OCI-LY7 (cell line): ENCODE results near the gene CEP20. TPM values are rescaled to one million over a fixed set of nuclear protein-coding genes. Genes with fewer than 3 reads are reported as not detected.

Experiments
- BruUV-seq: library from RNA; stranded (reverse); fragments of 400-500 nt; replicated peaks from 2 replicates; lab custom pipeline; 2021; lab: Mats Ljungman, UMichigan
- CTCF ChIA-PET: fragments of 300-600 bp; sonication (Branson Sonifier 250); formaldehyde crosslinking; loops from one replicate; lab custom pipeline; 2022; ENCODE audit warnings: antibody characterized with exemption; ENCODE audit not compliant: unreplicated experiment; lab: Charles Lee
- POLR2A ChIA-PET: fragments of 300-600 bp; sonication (Branson Sonifier 250); formaldehyde crosslinking; loops from one replicate; lab custom pipeline; 2022; ENCODE audit warnings: antibody characterized with exemption; lab: Charles Lee
- DNase-seq: peaks from one replicate; pipeline ENCODE4 v3.0.0-alpha.2; 2015; ENCODE audit warnings: low spot score
- H2AFZ ChIP-seq: fragments of 200-600 bp; sonication (generic), shearing (Covaris generic); 2 replicates; pipeline ENCODE4 v1.6.1; 2014; ENCODE audit warnings: mild to moderate bottlenecking, antibody characterized with exemption, low read length, moderate library complexity
- H3K27ac ChIP-seq: fragments of 200-600 bp; sonication (generic); 2 replicates; pipeline ENCODE4 v1.5.1; 2014; ENCODE audit warnings: mixed run types, low read depth, mild to moderate bottlenecking, moderate library complexity, low read length, inconsistent platforms; ENCODE audit not compliant: poor library complexity, severe bottlenecking
- H3K36me3 ChIP-seq: fragments of 200-600 bp; sonication (generic); 2 replicates; pipeline ENCODE4 v1.6.1; 2014; ENCODE audit warnings: mild to moderate bottlenecking, antibody characterized with exemption, low read length, moderate library complexity, mixed read lengths; ENCODE audit not compliant: insufficient read depth
- H3K4me1 ChIP-seq: fragments of 200-600 bp; sonication (generic); 2 replicates; pipeline ENCODE4 v1.5.1; 2014; ENCODE audit warnings: mild to moderate bottlenecking, low read length; ENCODE audit not compliant: insufficient read depth, poor library complexity, severe bottlenecking
- H3K4me2 ChIP-seq: fragments of 200-600 bp; sonication (generic); 2 replicates; pipeline ENCODE4 v1.6.1; 2014; ENCODE audit warnings: mild to moderate bottlenecking, low read length
- H3K4me3 ChIP-seq: fragments of 200-600 bp; sonication (generic); 2 replicates; pipeline ENCODE4 v1.5.1; 2014; ENCODE audit warnings: mild to moderate bottlenecking, low read depth, low read length; ENCODE audit not compliant: poor library complexity, severe bottlenecking
- H3K79me2 ChIP-seq: fragments of 200-600 bp; sonication (generic); 2 replicates; pipeline ENCODE4 v1.6.1; 2016; ENCODE audit warnings: low read depth, mild to moderate bottlenecking, low read length, moderate library complexity, mixed read lengths; ENCODE audit not compliant: insufficient read depth
- H3K9me2 ChIP-seq: fragments of 200-600 bp; sonication (generic); 2 replicates; pipeline ENCODE4 v1.6.1; 2016; ENCODE audit warnings: mild to moderate bottlenecking, low read length, mixed read lengths; ENCODE audit not compliant: insufficient read depth
- H3K9me3 ChIP-seq: fragments of 200-600 bp; sonication (generic); 2 replicates; pipeline ENCODE4 v1.6.1; 2014; ENCODE audit warnings: mild to moderate bottlenecking, mixed run types, low read length, mixed read lengths
- H4K20me1 ChIP-seq: fragments of 200-600 bp; sonication (generic); 2 replicates; pipeline ENCODE4 v1.6.1; 2014; ENCODE audit warnings: mild to moderate bottlenecking, antibody characterized with exemption, low read length, moderate library complexity, mixed read lengths; ENCODE audit not compliant: insufficient read depth
- EZH2phosphoT487 ChIP-seq: fragments of 200-600 bp; sonication (generic); IDR thresholded peaks from 2 replicates; pipeline ENCODE4 v1.6.1; 2018; ENCODE audit warnings: low read depth, borderline replicate concordance, mild to moderate bottlenecking, mixed run types, antibody characterized with exemption, low read length, moderate library complexity, mixed read lengths
- intact Hi-C: fragments of 100-400 bp; cut with micrococcal nuclease; formaldehyde crosslinking; loops from one replicate; pipeline ENCODE4 v1.10.0; 2022; ENCODE audit not compliant: unreplicated experiment
- total RNA-seq, 2 experiments: library from RNA; depleted of rRNA in 1 of 2; stranded (reverse); fragments of >200 nt in 1 of 2; shearing (Covaris generic) in 1 of 2; gene quantifications; 2 replicates each; pipeline ENCODE4 v1.2.3, GENCODE V29; 2014 to 2022
- TF ChIP-seq, protein P1 (sequence below): fragments of 200-600 bp; sonication (generic); conservative IDR thresholded peaks from 2 replicates; pipeline ENCODE4 v1.5.1; 2014; ENCODE audit warnings: mild to moderate bottlenecking, antibody characterized with exemption, low read length, moderate library complexity, mixed read lengths

The CEP20 gene
- total RNA-seq, 2 experiments from 2014 or later, result 36.6 to 62.8 TPM

DNA sequence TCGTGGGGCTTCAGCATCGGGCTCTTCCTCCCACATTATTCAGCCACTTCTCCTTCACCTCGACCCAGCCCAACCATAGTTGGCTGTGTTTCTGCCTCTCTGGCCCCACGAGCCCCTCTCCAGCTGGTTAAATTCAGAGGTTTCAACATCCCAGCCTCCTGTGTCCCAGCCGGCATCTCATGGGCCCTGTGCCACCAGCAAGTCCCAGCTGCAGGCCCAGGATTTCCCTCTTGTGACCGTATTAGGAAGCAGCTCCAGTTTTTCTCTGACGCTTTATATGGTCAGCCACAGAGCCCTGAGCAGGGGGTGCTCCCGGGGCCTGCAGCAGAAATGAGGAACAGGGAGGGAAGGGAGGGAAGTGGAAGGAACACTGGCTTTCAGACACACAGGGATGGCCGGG is 58.9 kb downstream of the CEP20 start:
- no TSS peak for BruUV-seq
- H3K9me3 ChIP-seq, result no peaks in the 10 kb centered on the region
- no peaks in the 10 kb centered on the region for H3K9me2 ChIP-seq
- no peaks in the 10 kb centered on the region; the same call in 1 of the 2 replicates for H3K36me3 ChIP-seq
- H3K4me1 ChIP-seq, result peaks cover 16% of the 10 kb centered on the region
- ChIA-PET POLR2A (interaction anchor here (0.6 kb wide), 1 partner anchor 97 kb away, joined by 3 read pairs; no protein-coding TSS in a partner anchor), CTCF (no interaction called here)
- H4K20me1 ChIP-seq, result no peaks in the 10 kb centered on the region
- TF ChIP-seq, protein P1, sequence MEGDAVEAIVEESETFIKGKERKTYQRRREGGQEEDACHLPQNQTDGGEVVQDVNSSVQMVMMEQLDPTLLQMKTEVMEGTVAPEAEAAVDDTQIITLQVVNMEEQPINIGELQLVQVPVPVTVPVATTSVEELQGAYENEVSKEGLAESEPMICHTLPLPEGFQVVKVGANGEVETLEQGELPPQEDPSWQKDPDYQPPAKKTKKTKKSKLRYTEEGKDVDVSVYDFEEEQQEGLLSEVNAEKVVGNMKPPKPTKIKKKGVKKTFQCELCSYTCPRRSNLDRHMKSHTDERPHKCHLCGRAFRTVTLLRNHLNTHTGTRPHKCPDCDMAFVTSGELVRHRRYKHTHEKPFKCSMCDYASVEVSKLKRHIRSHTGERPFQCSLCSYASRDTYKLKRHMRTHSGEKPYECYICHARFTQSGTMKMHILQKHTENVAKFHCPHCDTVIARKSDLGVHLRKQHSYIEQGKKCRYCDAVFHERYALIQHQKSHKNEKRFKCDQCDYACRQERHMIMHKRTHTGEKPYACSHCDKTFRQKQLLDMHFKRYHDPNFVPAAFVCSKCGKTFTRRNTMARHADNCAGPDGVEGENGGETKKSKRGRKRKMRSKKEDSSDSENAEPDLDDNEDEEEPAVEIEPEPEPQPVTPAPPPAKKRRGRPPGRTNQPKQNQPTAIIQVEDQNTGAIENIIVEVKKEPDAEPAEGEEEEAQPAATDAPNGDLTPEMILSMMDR, result no peak
- TF ChIP-seq EZH2phosphoT487, result no peak
- no peak overlapping the region for H3K4me3 ChIP-seq
- H3K79me2 ChIP-seq, result no peaks in the 10 kb centered on the region
- no peak overlapping the region for H3K4me2 ChIP-seq
- intact Hi-C loops, result no loop called here
- no peak overlapping the region for H2AFZ ChIP-seq
- DNase-seq, result no peak
- H3K27ac ChIP-seq, result no peak overlapping the region

- BruUV-seq, result no TSS peak
- Histone ChIP-seq H2AFZ (no peak overlapping the region), H3K79me2 (no peaks in the 10 kb centered on the region), H3K36me3 (peaks cover 3% of the 10 kb centered on the region), H3K27ac (no peak overlapping the region), H4K20me1 (no peaks in the 10 kb centered on the region), H3K9me2 (no peaks in the 10 kb centered on the region), H3K9me3 (no peaks in the 10 kb centered on the region), H3K4me3 (no peak overlapping the region), H3K4me1 (peaks cover 16% of the 10 kb centered on the region), H3K4me2 (no peak overlapping the region)
- TF ChIP-seq EZH2phosphoT487, result no peak
- TF ChIP-seq, protein P1, result no peak
- ChIA-PET POLR2A (interaction anchor here (0.6 kb wide), 2 partner anchors 9 to 70 kb away, joined by 3 read pairs; no protein-coding TSS in a partner anchor), CTCF (no interaction called here)
- no peak for DNase-seq
- intact Hi-C loops, result no loop called here
These were observed 60.6 kb downstream of the CEP20 start for GRCh38 chr16:15827709-15828343.

GRCh38 chr16:15827299-15827698 is 61.1 kb downstream of the CEP20 start:
- H3K36me3 ChIP-seq, result peaks cover 4% of the 10 kb centered on the region
- no peak overlapping the region for H3K4me3 ChIP-seq
- no peaks in the 10 kb centered on the region for H3K9me3 ChIP-seq
- no peaks in the 10 kb centered on the region for H3K9me2 ChIP-seq
- ChIA-PET POLR2A (no interaction called here), CTCF (no interaction called here)
- H2AFZ ChIP-seq, result no peak overlapping the region
- no peaks in the 10 kb centered on the region for H4K20me1 ChIP-seq
- no peak for TF ChIP-seq EZH2phosphoT487
- TF ChIP-seq, protein P1, result no peak
- H3K4me1 ChIP-seq, result peaks cover 16% of the 10 kb centered on the region
- no peak overlapping the region for H3K27ac ChIP-seq
- BruUV-seq, result no TSS peak
- intact Hi-C loops, result no loop called here
- H3K4me2 ChIP-seq, result no peak overlapping the region
- DNase-seq, result no peak
- no peaks in the 10 kb centered on the region for H3K79me2 ChIP-seq
